OCI-LY7 (cell line): ENCODE data around the gene DSG2. TPM values are rescaled to one million over a fixed set of nuclear protein-coding genes. Genes with fewer than 3 reads are reported as not detected.

Experiments
- BruUV-seq: library from RNA; stranded (reverse); fragments of 400-500 nt; replicated peaks from 2 replicates; lab custom pipeline; 2021; lab: Mats Ljungman, UMichigan
- CTCF ChIA-PET: fragments of 300-600 bp; sonication (Branson Sonifier 250); formaldehyde crosslinking; loops from one replicate; lab custom pipeline; 2022; ENCODE audit warnings: antibody characterized with exemption; ENCODE audit not compliant: unreplicated experiment; lab: Charles Lee
- POLR2A ChIA-PET: fragments of 300-600 bp; sonication (Branson Sonifier 250); formaldehyde crosslinking; loops from one replicate; lab custom pipeline; 2022; ENCODE audit warnings: antibody characterized with exemption; lab: Charles Lee
- DNase-seq: peaks from one replicate; pipeline ENCODE4 v3.0.0-alpha.2; 2015; ENCODE audit warnings: low spot score
- H2AFZ ChIP-seq: fragments of 200-600 bp; sonication (generic), shearing (Covaris generic); 2 replicates; pipeline ENCODE4 v1.6.1; 2014; ENCODE audit warnings: mild to moderate bottlenecking, antibody characterized with exemption, low read length, moderate library complexity
- H3K27ac ChIP-seq: fragments of 200-600 bp; sonication (generic); 2 replicates; pipeline ENCODE4 v1.5.1; 2014; ENCODE audit warnings: mixed run types, low read depth, mild to moderate bottlenecking, moderate library complexity, low read length, inconsistent platforms; ENCODE audit not compliant: poor library complexity, severe bottlenecking
- H3K36me3 ChIP-seq: fragments of 200-600 bp; sonication (generic); 2 replicates; pipeline ENCODE4 v1.6.1; 2014; ENCODE audit warnings: mild to moderate bottlenecking, antibody characterized with exemption, low read length, moderate library complexity, mixed read lengths; ENCODE audit not compliant: insufficient read depth
- H3K4me1 ChIP-seq: fragments of 200-600 bp; sonication (generic); 2 replicates; pipeline ENCODE4 v1.5.1; 2014; ENCODE audit warnings: mild to moderate bottlenecking, low read length; ENCODE audit not compliant: insufficient read depth, poor library complexity, severe bottlenecking
- H3K4me2 ChIP-seq: fragments of 200-600 bp; sonication (generic); 2 replicates; pipeline ENCODE4 v1.6.1; 2014; ENCODE audit warnings: mild to moderate bottlenecking, low read length
- H3K4me3 ChIP-seq: fragments of 200-600 bp; sonication (generic); 2 replicates; pipeline ENCODE4 v1.5.1; 2014; ENCODE audit warnings: mild to moderate bottlenecking, low read depth, low read length; ENCODE audit not compliant: poor library complexity, severe bottlenecking
- H3K79me2 ChIP-seq: fragments of 200-600 bp; sonication (generic); 2 replicates; pipeline ENCODE4 v1.6.1; 2016; ENCODE audit warnings: low read depth, mild to moderate bottlenecking, low read length, moderate library complexity, mixed read lengths; ENCODE audit not compliant: insufficient read depth
- H3K9me2 ChIP-seq: fragments of 200-600 bp; sonication (generic); 2 replicates; pipeline ENCODE4 v1.6.1; 2016; ENCODE audit warnings: mild to moderate bottlenecking, low read length, mixed read lengths; ENCODE audit not compliant: insufficient read depth
- H3K9me3 ChIP-seq: fragments of 200-600 bp; sonication (generic); 2 replicates; pipeline ENCODE4 v1.6.1; 2014; ENCODE audit warnings: mild to moderate bottlenecking, mixed run types, low read length, mixed read lengths
- H4K20me1 ChIP-seq: fragments of 200-600 bp; sonication (generic); 2 replicates; pipeline ENCODE4 v1.6.1; 2014; ENCODE audit warnings: mild to moderate bottlenecking, antibody characterized with exemption, low read length, moderate library complexity, mixed read lengths; ENCODE audit not compliant: insufficient read depth
- EZH2phosphoT487 ChIP-seq: fragments of 200-600 bp; sonication (generic); IDR thresholded peaks from 2 replicates; pipeline ENCODE4 v1.6.1; 2018; ENCODE audit warnings: low read depth, borderline replicate concordance, mild to moderate bottlenecking, mixed run types, antibody characterized with exemption, low read length, moderate library complexity, mixed read lengths
- intact Hi-C: fragments of 100-400 bp; cut with micrococcal nuclease; formaldehyde crosslinking; loops from one replicate; pipeline ENCODE4 v1.10.0; 2022; ENCODE audit not compliant: unreplicated experiment
- total RNA-seq, 2 experiments: library from RNA; depleted of rRNA in 1 of 2; stranded (reverse); fragments of >200 nt in 1 of 2; shearing (Covaris generic) in 1 of 2; gene quantifications; 2 replicates each; pipeline ENCODE4 v1.2.3, GENCODE V29; 2014 to 2022
- TF ChIP-seq, protein P1 (sequence below): fragments of 200-600 bp; sonication (generic); conservative IDR thresholded peaks from 2 replicates; pipeline ENCODE4 v1.5.1; 2014; ENCODE audit warnings: mild to moderate bottlenecking, antibody characterized with exemption, low read length, moderate library complexity, mixed read lengths

Gene DSG2
- total RNA-seq, 2 experiments from 2014 or later = not detected

DNA sequence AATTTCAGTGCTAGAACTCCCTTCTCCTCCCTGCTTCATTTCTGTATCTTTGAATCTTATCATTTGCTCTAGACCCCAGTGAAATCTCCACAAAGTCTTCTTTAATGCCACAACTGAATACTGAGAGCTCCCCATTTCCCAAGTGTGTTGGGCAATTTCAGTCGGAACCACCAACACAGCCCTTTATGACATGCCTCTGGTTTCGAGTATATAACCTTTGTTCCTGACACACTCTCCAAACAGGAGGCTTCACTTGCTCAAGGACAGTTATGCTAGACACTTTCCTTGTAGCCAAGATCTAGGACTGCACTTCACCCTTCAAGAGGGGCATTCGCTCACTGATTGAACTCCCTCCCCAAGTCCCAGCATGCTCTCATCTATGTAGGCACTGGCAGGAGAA lies 75.1 kb downstream of the DSG2 start:
- no peak overlapping the region for H3K27ac ChIP-seq
- H3K9me2 ChIP-seq = no peaks in the 10 kb centered on the region
- intact Hi-C loops = no loop called here
- ChIA-PET POLR2A (interaction anchor here (0.6 kb wide), 1 partner anchor 80 kb away, joined by 8 read pairs; no protein-coding TSS in a partner anchor), CTCF (no interaction called here)
- no peak overlapping the region for H3K4me3 ChIP-seq
- H3K36me3 ChIP-seq = no peaks in the 10 kb centered on the region
- TF ChIP-seq, protein P1, sequence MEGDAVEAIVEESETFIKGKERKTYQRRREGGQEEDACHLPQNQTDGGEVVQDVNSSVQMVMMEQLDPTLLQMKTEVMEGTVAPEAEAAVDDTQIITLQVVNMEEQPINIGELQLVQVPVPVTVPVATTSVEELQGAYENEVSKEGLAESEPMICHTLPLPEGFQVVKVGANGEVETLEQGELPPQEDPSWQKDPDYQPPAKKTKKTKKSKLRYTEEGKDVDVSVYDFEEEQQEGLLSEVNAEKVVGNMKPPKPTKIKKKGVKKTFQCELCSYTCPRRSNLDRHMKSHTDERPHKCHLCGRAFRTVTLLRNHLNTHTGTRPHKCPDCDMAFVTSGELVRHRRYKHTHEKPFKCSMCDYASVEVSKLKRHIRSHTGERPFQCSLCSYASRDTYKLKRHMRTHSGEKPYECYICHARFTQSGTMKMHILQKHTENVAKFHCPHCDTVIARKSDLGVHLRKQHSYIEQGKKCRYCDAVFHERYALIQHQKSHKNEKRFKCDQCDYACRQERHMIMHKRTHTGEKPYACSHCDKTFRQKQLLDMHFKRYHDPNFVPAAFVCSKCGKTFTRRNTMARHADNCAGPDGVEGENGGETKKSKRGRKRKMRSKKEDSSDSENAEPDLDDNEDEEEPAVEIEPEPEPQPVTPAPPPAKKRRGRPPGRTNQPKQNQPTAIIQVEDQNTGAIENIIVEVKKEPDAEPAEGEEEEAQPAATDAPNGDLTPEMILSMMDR = no peak
- no peak for TF ChIP-seq EZH2phosphoT487
- no peaks in the 10 kb centered on the region for H4K20me1 ChIP-seq
- H3K79me2 ChIP-seq = no peaks in the 10 kb centered on the region
- H3K4me1 ChIP-seq = peaks cover 63% of the 10 kb centered on the region
- no peaks in the 10 kb centered on the region for H3K9me3 ChIP-seq
- no peak for DNase-seq
- BruUV-seq = no TSS peak
- H2AFZ ChIP-seq = peak overlapping the region; percentile 50
- no peak overlapping the region for H3K4me2 ChIP-seq

DNA sequence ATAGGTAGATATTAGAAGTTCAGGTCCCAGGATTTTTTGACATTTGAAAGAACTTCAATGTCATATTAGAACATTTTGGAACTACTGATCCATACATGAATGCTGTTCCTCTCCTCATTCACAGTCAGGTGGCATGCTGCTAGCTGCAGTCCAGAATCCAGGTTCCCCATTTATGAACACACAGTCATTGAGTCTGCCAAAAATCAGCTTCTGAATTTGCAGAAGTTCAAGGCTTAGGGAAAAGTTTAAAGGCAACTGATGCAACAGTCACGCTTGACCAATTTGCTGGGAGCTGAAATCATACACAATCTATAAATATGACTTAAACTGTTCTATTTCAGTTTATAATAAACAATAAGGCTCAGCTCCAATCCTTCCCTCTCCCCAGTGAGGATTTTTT lies 76.4 kb downstream of the DSG2 start:
- H3K9me2 ChIP-seq = no peaks in the 10 kb centered on the region
- H3K4me1 ChIP-seq = peaks cover 76% of the 10 kb centered on the region
- TF ChIP-seq, protein P1 = no peak
- TF ChIP-seq EZH2phosphoT487 = no peak
- H3K36me3 ChIP-seq = no peaks in the 10 kb centered on the region
- no peaks in the 10 kb centered on the region for H3K79me2 ChIP-seq
- DNase-seq = peak; percentile 20
- peak overlapping the region; percentile 99 for H3K27ac ChIP-seq
- no peak overlapping the region for H2AFZ ChIP-seq
- H3K4me3 ChIP-seq = no peak overlapping the region
- H4K20me1 ChIP-seq = no peaks in the 10 kb centered on the region
- POLR2A ChIA-PET = interaction anchor here (0.7 kb wide), 2 partner anchors 41 to 148 kb away, joined by 3 to 4 read pairs; no protein-coding TSS in a partner anchor
- BruUV-seq = no TSS peak
- intact Hi-C loops = no loop called here
- peaks cover 2% of the 10 kb centered on the region; the same call in 1 of the 2 replicates for H3K9me3 ChIP-seq
- no peak overlapping the region for H3K4me2 ChIP-seq
- CTCF ChIA-PET = no interaction called here

DNA sequence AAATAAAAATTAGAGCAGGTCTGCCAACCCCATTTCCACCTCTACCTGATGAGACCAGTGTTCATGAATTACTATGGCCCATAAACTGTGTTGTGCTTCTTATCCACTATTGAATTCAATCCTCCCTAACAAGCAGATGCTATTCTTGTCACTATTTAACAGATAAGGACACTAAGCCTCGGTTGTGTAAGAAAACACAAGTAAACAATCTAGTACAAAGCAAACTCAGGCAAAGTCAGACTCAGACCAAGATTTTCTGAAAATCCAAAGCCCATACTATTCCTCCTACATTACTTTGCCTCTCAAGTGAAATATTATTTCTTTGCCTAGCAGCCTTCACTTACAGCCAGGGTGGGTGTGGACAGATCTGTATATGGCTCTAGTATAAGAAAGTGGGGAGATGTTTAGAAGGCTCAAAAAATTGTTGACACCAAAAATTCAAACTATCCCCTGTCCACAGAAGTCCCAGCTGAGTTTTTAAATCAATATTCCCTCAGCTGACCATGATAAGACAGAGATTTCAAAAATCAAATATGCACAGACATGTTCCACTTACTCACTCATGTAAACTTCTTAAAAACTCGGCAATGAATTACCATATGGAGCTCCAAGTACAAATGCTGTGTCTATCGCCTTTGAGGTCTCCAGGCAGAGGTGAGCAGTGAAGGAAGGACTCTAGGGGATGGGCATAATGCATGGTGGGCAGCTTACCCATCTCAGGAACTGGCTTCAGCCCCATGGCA lies 77.7 kb downstream of the DSG2 start:
- H3K79me2 ChIP-seq = no peaks in the 10 kb centered on the region
- TF ChIP-seq EZH2phosphoT487 = no peak
- TF ChIP-seq, protein P1 = no peak
- H3K9me2 ChIP-seq = no peaks in the 10 kb centered on the region
- peak overlapping the region; percentile 65; the same call in 1 of the 2 replicates for H2AFZ ChIP-seq
- BruUV-seq = no TSS peak
- no peaks in the 10 kb centered on the region for H3K36me3 ChIP-seq
- POLR2A ChIA-PET = interaction anchor here (0.5 to 2.3 kb wide), 5 partner anchors 12 to 117 kb away, joined by 3 to 10 read pairs (median 4); no protein-coding TSS in a partner anchor
- peak overlapping the region; percentile 40 for H3K4me3 ChIP-seq
- H3K9me3 ChIP-seq = peaks cover 6% of the 10 kb centered on the region; the same call in 1 of the 2 replicates
- intact Hi-C loops = loop anchor here (2.0 to 5.0 kb wide), 2 partner anchors 109 to 367 kb away; partner anchors contain the start of genes B4GALT6 and TRAPPC8
- no peak for DNase-seq
- CTCF ChIA-PET = no interaction called here
- H4K20me1 ChIP-seq = no peaks in the 10 kb centered on the region
- peaks cover 84% of the 10 kb centered on the region for H3K4me1 ChIP-seq
- peak overlapping the region; percentile 99 for H3K27ac ChIP-seq
- H3K4me2 ChIP-seq = peak overlapping the region; percentile 64
